IMR-90 (cell line): ENCODE results near the gene MYL6. TPM values are rescaled to one million over a fixed set of nuclear protein-coding genes. Genes with fewer than 3 reads are reported as not detected.

Experiments
- ATAC-seq: fragments of 200-7000 bp; cut with Tn5 transposase; 2 replicates; pipeline ENCODE4 v1.9.1; 2020; ENCODE audit warnings: low read depth, mild to moderate bottlenecking, moderate library complexity
- BruUV-seq: library from RNA; stranded (reverse); fragments of 400-500 nt; replicated peaks from 2 replicates; lab custom pipeline; 2021; lab: Mats Ljungman, UMichigan
- CTCF ChIA-PET: fragments of 300-600 bp; formaldehyde crosslinking; extraction: SDS; loops from one replicate; lab custom pipeline; 2021; ENCODE audit warnings: antibody characterized with exemption; lab: Yijun Ruan, JAX
- POLR2A ChIA-PET: fragments of 300-600 bp; sonication (Branson Sonifier 250); formaldehyde crosslinking; loops from one replicate; lab custom pipeline; 2022; ENCODE audit warnings: antibody characterized with exemption; ENCODE audit not compliant: unreplicated experiment; lab: Charles Lee
- DNase-seq: peaks from one replicate; pipeline ENCODE4 v3.0.0; 2013
- H2AFZ ChIP-seq: replicated peaks from 2 replicates; pipeline ENCODE3; 2013; ENCODE audit warnings: low read length, mild to moderate bottlenecking; ENCODE audit not compliant: poor library complexity
- H2AK5ac ChIP-seq: 2 replicates; pipeline ENCODE4 v1.6.1; 2013; ENCODE audit warnings: low read depth, low read length, inconsistent platforms
- H2AK9ac ChIP-seq: replicated peaks from 2 replicates; pipeline ENCODE3; 2013; ENCODE audit warnings: mild to moderate bottlenecking, low read depth, low read length, moderate library complexity; ENCODE audit not compliant: poor library complexity
- H2BK120ac ChIP-seq: 2 replicates; pipeline ENCODE4 v1.6.1; 2013; ENCODE audit warnings: low read depth, low read length, inconsistent platforms
- H2BK15ac ChIP-seq: 3 replicates; pipeline ENCODE4 v1.6.1; 2013; ENCODE audit warnings: low read depth, low read length, inconsistent platforms
- H2BK20ac ChIP-seq: 2 replicates; pipeline ENCODE4 v1.6.1; 2013; ENCODE audit warnings: low read depth, mild to moderate bottlenecking, inconsistent platforms, low read length, moderate library complexity
- H2BK5ac ChIP-seq: 2 replicates; pipeline ENCODE4 v1.6.1; 2013; ENCODE audit warnings: mild to moderate bottlenecking, low read depth, low read length, inconsistent platforms; ENCODE audit not compliant: poor library complexity, severe bottlenecking
- H3K14ac ChIP-seq: replicated peaks from 2 replicates; pipeline ENCODE4 v1.6.1; 2013; ENCODE audit warnings: low read depth, low read length, inconsistent platforms
- H3K18ac ChIP-seq: 2 replicates; pipeline ENCODE4 v1.6.1; 2013; ENCODE audit warnings: low read depth, low read length, control low read depth
- H3K23ac ChIP-seq: 2 replicates; pipeline ENCODE4 v1.6.1; 2013; ENCODE audit warnings: low read depth, low read length, inconsistent platforms
- H3K27ac ChIP-seq: 2 replicates; pipeline ENCODE4 v1.5.1; 2013; ENCODE audit warnings: mild to moderate bottlenecking, control low read depth, low read length; ENCODE audit not compliant: insufficient read depth
- H3K27me3 ChIP-seq: 2 replicates; pipeline ENCODE4 v1.6.1; 2013; ENCODE audit warnings: low read length; ENCODE audit not compliant: control insufficient read depth, insufficient read depth
- H3K36me3 ChIP-seq: 2 replicates; pipeline ENCODE4 v1.6.1; 2013; ENCODE audit warnings: low read length, mixed read lengths; ENCODE audit not compliant: control insufficient read depth, insufficient read depth
- H3K4ac ChIP-seq: 2 replicates; pipeline ENCODE4 v1.6.1; 2013; ENCODE audit warnings: low read depth, low read length, inconsistent platforms
- H3K4me1 ChIP-seq: 2 replicates; pipeline ENCODE4 v1.6.1; 2013; ENCODE audit warnings: low read length, mixed read lengths; ENCODE audit not compliant: control insufficient read depth, insufficient read depth
- H3K4me2 ChIP-seq: 2 replicates; pipeline ENCODE4 v1.6.1; 2013; ENCODE audit warnings: low read depth, mild to moderate bottlenecking, control low read depth, low read length, moderate library complexity
- H3K4me3 ChIP-seq: 2 replicates; pipeline ENCODE4 v1.5.1; 2013; ENCODE audit warnings: low read depth, mild to moderate bottlenecking, control low read depth, low read length, moderate library complexity; ENCODE audit not compliant: insufficient read depth
- H3K56ac ChIP-seq: 2 replicates; pipeline ENCODE4 v1.6.1; 2013; ENCODE audit warnings: low read length, inconsistent platforms; ENCODE audit not compliant: insufficient read depth; ENCODE audit errors: extremely low read depth
- H3K79me1 ChIP-seq, 2 experiments: 2 replicates each; pipeline ENCODE4 v1.6.1; 2013; ENCODE audit warnings: low read length in 2 of 2, inconsistent platforms in 1 of 2, low read depth in 1 of 2
- H3K9ac ChIP-seq: 2 replicates; pipeline ENCODE4 v1.6.1; 2013; ENCODE audit warnings: low read depth, low read length, control low read depth
- H3K9me1 ChIP-seq: 2 replicates; pipeline ENCODE4 v1.6.1; 2013; ENCODE audit warnings: low read length, inconsistent platforms; ENCODE audit not compliant: insufficient read depth
- H3K9me3 ChIP-seq: 2 replicates; pipeline ENCODE4 v1.6.1; 2013; ENCODE audit warnings: low read length; ENCODE audit not compliant: control insufficient read depth, insufficient read depth
- H4K20me1 ChIP-seq: 2 replicates; pipeline ENCODE4 v1.6.1; 2013; ENCODE audit warnings: low read length, inconsistent platforms; ENCODE audit not compliant: insufficient read depth
- H4K5ac ChIP-seq: 2 replicates; pipeline ENCODE4 v1.6.1; 2013; ENCODE audit warnings: mild to moderate bottlenecking, low read depth, low read length, control low read depth
- H4K8ac ChIP-seq, 2 experiments: 2 replicates each; pipeline ENCODE4 v1.6.1; 2013; ENCODE audit warnings: low read depth in 2 of 2, low read length in 2 of 2, control low read depth in 1 of 2, inconsistent platforms in 1 of 2
- H4K91ac ChIP-seq: 2 replicates; pipeline ENCODE4 v1.6.1; 2013; ENCODE audit warnings: low read depth, low read length, inconsistent platforms; ENCODE audit not compliant: insufficient read depth
- CEBPB ChIP-seq: IDR thresholded peaks from 2 replicates; pipeline ENCODE4 v1.6.1; 2012; ENCODE audit warnings: low read depth, low read length, improper control_type of control experiment
- ELK1 ChIP-seq: fragments of 150-350 bp; IDR thresholded peaks from 2 replicates; pipeline ENCODE4 v1.6.1; 2016; ENCODE audit warnings: low read depth, mild to moderate bottlenecking, low read length, moderate library complexity, borderline replicate concordance
- FOS ChIP-seq: fragments of 150-350 bp; IDR thresholded peaks from 2 replicates; pipeline ENCODE4 v1.6.1; 2016; ENCODE audit warnings: low read depth, low read length
- MAFK ChIP-seq: IDR thresholded peaks from 2 replicates; pipeline ENCODE4 v1.6.1; 2012; ENCODE audit warnings: low read depth, low read length, improper control_type of control experiment
- MXI1 ChIP-seq: IDR thresholded peaks from 2 replicates; pipeline ENCODE4 v1.6.1; 2012; ENCODE audit warnings: low read depth, mild to moderate bottlenecking, low read length, moderate library complexity, borderline replicate concordance
- NFE2L2 ChIP-seq: fragments of 150-350 bp; IDR thresholded peaks from 2 replicates; pipeline ENCODE4 v1.6.1; 2016; ENCODE audit warnings: low read depth, mild to moderate bottlenecking, low read length
- RAD21 ChIP-seq: IDR thresholded peaks from 2 replicates; pipeline ENCODE4 v1.6.1; 2012; ENCODE audit warnings: low read length, improper control_type of control experiment
- RCOR1 ChIP-seq: IDR thresholded peaks from 2 replicates; pipeline ENCODE4 v1.6.1; 2012; ENCODE audit warnings: mild to moderate bottlenecking, low read length, improper control_type of control experiment; ENCODE audit not compliant: insufficient replicate concordance
- RFX5 ChIP-seq: IDR thresholded peaks from 2 replicates; pipeline ENCODE4 v1.8.0; 2012; ENCODE audit warnings: low read depth, mild to moderate bottlenecking, low read length, moderate library complexity
- SMC3 ChIP-seq: fragments of 150-350 bp; IDR thresholded peaks from 2 replicates; pipeline ENCODE4 v1.6.1; 2016; ENCODE audit warnings: low read depth, mild to moderate bottlenecking, antibody characterized with exemption, low read length, moderate library complexity
- USF2 ChIP-seq: fragments of 150-350 bp; IDR thresholded peaks from 2 replicates; pipeline ENCODE4 v1.6.1; 2017; ENCODE audit warnings: mild to moderate bottlenecking, antibody characterized with exemption, low read length, low read depth
- WGBS, 2 experiments: methylation state at CpG; one replicate each; pipeline versions ENCODE4 v1.1.5 to v1.1.7; 2013; ENCODE audit warnings: missing lambda C conversion rate in 2 of 2; ENCODE audit not compliant: insufficient read length in 1 of 2; ENCODE audit errors: extremely low coverage in 2 of 2; 5-methylcytosine and 5-hydroxymethylcytosine counted together
- dilution Hi-C: fragments of 300-500 bp; cut with HindIII; formaldehyde crosslinking; loops from one replicate; pipeline ENCODE4 v1.14.3; 2018; ENCODE audit warnings: low sequenced_read_pairs; ENCODE audit not compliant: unreplicated experiment
- in situ Hi-C: fragments of 300-500 bp; cut with MboI; formaldehyde crosslinking; loops from 3 replicates; pipeline ENCODE4 v1.14.3; 2019; ENCODE audit warnings: low sequenced_read_pairs, inconsistent platforms, mixed read lengths
- intact Hi-C: fragments of 100-400 bp; cut with micrococcal nuclease; formaldehyde crosslinking; loops from 2 replicates; pipeline ENCODE4 v1.10.0; 2022
- polyA plus RNA-seq, 3 experiments: library from polyadenylated mRNA; depleted of rRNA; stranded (reverse); fragments of >200 nt; gene quantifications; 2 replicates each; pipeline ENCODE4 v1.2.3, GENCODE V29; 2012; ENCODE audit warnings: low replicate concordance in 1 of 3
- total RNA-seq: library from RNA; depleted of rRNA; stranded (reverse); fragments of >200 nt; gene quantifications from 2 replicates; pipeline ENCODE4 v1.2.3, GENCODE V29; 2012

The MYL6 gene
- total and polyA plus RNA-seq, 2 of the 4 experiments (the other 2 are of a cell fraction), result 4,816 to 6,979 TPM

- ATAC-seq (no peak), DNase-seq (no peak)
- Histone ChIP-seq H3K79me1 (peaks cover 5 to 6% of the 10 kb centered on the region in 2 experiments), H2AK9ac (peak overlapping the region; percentile 13), H4K20me1 (no peaks in the 10 kb centered on the region; the same call in 1 of the 2 replicates), H3K4me3 (no peak overlapping the region), H3K36me3 (peaks cover 68% of the 10 kb centered on the region), H4K91ac (no peak overlapping the region), H4K8ac (no peak overlapping the region), H2BK5ac (no peak overlapping the region), H3K18ac (no peak overlapping the region), H2BK20ac (no peak overlapping the region), H3K4me1 (no peaks in the 10 kb centered on the region), H3K27ac (no peak overlapping the region), H3K27me3 (no peaks in the 10 kb centered on the region), H3K4ac (no peak overlapping the region), H2AFZ (no peak overlapping the region), H2AK5ac (no peak overlapping the region), H3K9me1 (no peaks in the 10 kb centered on the region; the same call in 1 of the 2 replicates), H2BK15ac (no peak overlapping the region), H3K56ac (no peak overlapping the region), H2BK120ac (no peak overlapping the region), H3K4me2 (no peak overlapping the region), H3K14ac (no peak overlapping the region), H3K9ac (no peak overlapping the region), H3K9me3 (no peaks in the 10 kb centered on the region), H3K23ac (no peak overlapping the region), H4K5ac (no peak overlapping the region)
- intact Hi-C loops, result no loop called here
- in situ Hi-C loops, result no loop called here
- WGBS, 2 experiments, result 100% methylated on average over 3 of the region's 7 CpGs; no CpG with 5 or more reads in 1 of the 2 experiments
- CTCF ChIA-PET, result no interaction called here
- POLR2A ChIA-PET, result no interaction called here
- dilution Hi-C loops, result no loop called here
- no TSS peak for BruUV-seq
- TF ChIP-seq FOS (no peak), RCOR1 (no peak), RFX5 (no peak), MXI1 (no peak), SMC3 (no peak), USF2 (no peak), RAD21 (no peak), ELK1 (no peak), CEBPB (no peak), NFE2L2 (no peak), MAFK (no peak)
Measured at GRCh38 chr12:56172839-56173238, 14.7 kb downstream of the MYL6 start.
